Astrocyte of the spinal cord (primary cell): ENCODE data around the gene RNLS.
A peak's percentile ranks its signal among the peaks of the same experiment; 100 is the strongest.

ENCODE experiments used
- DNase-seq: peaks from one replicate; pipeline ENCODE4 v3.0.0; 2011; ENCODE audit warnings: low read depth, low spot score
- H3K4me3 ChIP-seq: 2 replicates; pipeline ENCODE4 v1.5.1; 2011; ENCODE audit warnings: low read depth, mild to moderate bottlenecking, low read length, moderate library complexity
- CTCF ChIP-seq: IDR thresholded peaks from 2 replicates; pipeline ENCODE4 v1.5.1; 2012; ENCODE audit warnings: low read depth, mild to moderate bottlenecking, low read length, inconsistent platforms
- in situ Hi-C: cut with HindIII; loops from 2 replicates; pipeline ENCODE4 v1.10.0; 2017; ENCODE audit warnings: low sequenced_read_pairs

The RNLS gene

GRCh38 chr10:88330174-88330573 is 252.9 kb downstream of the RNLS start:
- no peak overlapping the region for H3K4me3 ChIP-seq
- TF ChIP-seq CTCF: no peak
- in situ Hi-C loops: no loop called here
- DNase-seq: no peak

GRCh38 chr10:88322324-88323063 is 260.6 kb downstream of the RNLS start:
- in situ Hi-C loops: no loop called here
- no peak for DNase-seq
- TF ChIP-seq CTCF: no peak
- H3K4me3 ChIP-seq: no peak overlapping the region

GRCh38 chr10:88319960-88320517 is 263.1 kb downstream of the RNLS start:
- H3K4me3 ChIP-seq: no peak overlapping the region
- in situ Hi-C loops: no loop called here
- no peak for TF ChIP-seq CTCF
- no peak for DNase-seq

- no peak for DNase-seq
- no peak overlapping the region for H3K4me3 ChIP-seq
- TF ChIP-seq CTCF: peak; percentile 22
- in situ Hi-C loops: no loop called here
Measured at GRCh38 chr10:88318803-88319202, 264.3 kb downstream of the RNLS start.

- DNase-seq: no peak
- TF ChIP-seq CTCF: no peak
- H3K4me3 ChIP-seq: no peak overlapping the region
- in situ Hi-C loops: no loop called here
Measured at GRCh38 chr10:88317099-88317498, 266.0 kb downstream of the RNLS start.

- TF ChIP-seq CTCF: no peak
- in situ Hi-C loops: no loop called here
- no peak overlapping the region for H3K4me3 ChIP-seq
- DNase-seq: no peak
Measured at GRCh38 chr10:88316292-88316861, 266.7 kb downstream of the RNLS start.
